Right ventricle myocardium superior (tissue), 1 donor: ENCODE data around the gene CENPU. TPM values are rescaled to one million over a fixed set of nuclear protein-coding genes. Genes with fewer than 3 reads are reported as not detected.

Source experiments
- ATAC-seq: fragments of 200-7000 bp; cut with Tn5 transposase; one replicate; pipeline ENCODE4 v1.9.1; 2020; ENCODE audit warnings: mild to moderate bottlenecking; ENCODE audit not compliant: poor library complexity
- DNase-seq: peaks from one replicate; pipeline ENCODE4 v3.0.0-alpha.2; 2020
- intact Hi-C: fragments of 100-400 bp; cut with DNase I; formaldehyde crosslinking; loops from one replicate; pipeline ENCODE4 v1.11.2; 2022
- total RNA-seq: library from RNA; stranded (reverse); fragmentation: NEBNext Ultra II Directional; extraction: Animal tissue kit (Norgen Biotek cat#: 25700); gene quantifications from one replicate; pipeline ENCODE4 v1.2.1, GENCODE V29; 2021
- donor health status: DM: no; HTN: yes; CAD: no; lungs with severe emphysema.

Gene CENPU
- total RNA-seq, 1 donor from 2014 or later, result 1.7 TPM

DNA sequence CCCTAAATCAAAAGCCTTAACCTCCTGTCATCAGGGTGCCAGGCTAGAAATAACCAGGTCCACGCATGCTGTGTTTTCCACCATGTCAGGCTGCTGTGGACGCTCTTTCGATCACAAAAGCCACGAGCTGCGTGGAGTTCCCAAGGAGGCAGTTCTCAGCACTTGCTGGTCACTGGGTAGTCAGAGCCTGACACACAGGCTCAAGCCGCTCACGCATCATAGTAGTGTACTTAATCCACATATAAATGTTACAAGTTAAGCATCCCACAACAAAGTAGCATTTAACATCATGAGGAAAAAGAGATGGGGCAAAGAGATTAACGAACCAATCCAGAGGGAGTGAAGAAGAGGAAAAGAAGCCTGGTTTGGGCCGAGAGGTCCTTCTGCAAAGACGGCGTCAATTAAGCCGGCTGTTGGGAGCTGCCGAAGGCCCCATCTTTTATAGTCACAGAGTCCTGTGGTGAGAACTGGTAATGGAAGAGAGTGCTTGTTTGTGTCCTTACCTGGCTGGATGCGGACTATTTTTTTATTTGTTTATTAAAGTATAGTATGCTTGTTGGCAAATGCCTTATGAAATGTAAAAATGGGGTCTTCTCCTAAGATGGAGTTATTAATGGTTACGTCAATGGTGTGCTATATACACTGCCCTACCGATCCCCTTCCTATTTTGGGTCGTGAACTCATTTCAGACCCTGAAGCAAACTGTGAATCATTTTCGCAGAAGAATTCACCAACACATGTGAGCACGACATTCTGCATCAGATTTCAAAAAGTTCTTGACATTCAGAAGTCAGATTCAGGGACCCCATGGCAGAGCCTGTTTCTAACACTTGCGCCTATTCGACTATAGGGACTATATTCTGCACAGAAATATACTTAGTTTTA is 83.7 kb downstream of the CENPU start:
- ATAC-seq (peak; percentile 9), DNase-seq (peak; percentile 46)
- intact Hi-C loops, result loop anchor here (10.0 kb wide), 1 partner anchor 385 kb away; no protein-coding TSS in a partner anchor

DNA sequence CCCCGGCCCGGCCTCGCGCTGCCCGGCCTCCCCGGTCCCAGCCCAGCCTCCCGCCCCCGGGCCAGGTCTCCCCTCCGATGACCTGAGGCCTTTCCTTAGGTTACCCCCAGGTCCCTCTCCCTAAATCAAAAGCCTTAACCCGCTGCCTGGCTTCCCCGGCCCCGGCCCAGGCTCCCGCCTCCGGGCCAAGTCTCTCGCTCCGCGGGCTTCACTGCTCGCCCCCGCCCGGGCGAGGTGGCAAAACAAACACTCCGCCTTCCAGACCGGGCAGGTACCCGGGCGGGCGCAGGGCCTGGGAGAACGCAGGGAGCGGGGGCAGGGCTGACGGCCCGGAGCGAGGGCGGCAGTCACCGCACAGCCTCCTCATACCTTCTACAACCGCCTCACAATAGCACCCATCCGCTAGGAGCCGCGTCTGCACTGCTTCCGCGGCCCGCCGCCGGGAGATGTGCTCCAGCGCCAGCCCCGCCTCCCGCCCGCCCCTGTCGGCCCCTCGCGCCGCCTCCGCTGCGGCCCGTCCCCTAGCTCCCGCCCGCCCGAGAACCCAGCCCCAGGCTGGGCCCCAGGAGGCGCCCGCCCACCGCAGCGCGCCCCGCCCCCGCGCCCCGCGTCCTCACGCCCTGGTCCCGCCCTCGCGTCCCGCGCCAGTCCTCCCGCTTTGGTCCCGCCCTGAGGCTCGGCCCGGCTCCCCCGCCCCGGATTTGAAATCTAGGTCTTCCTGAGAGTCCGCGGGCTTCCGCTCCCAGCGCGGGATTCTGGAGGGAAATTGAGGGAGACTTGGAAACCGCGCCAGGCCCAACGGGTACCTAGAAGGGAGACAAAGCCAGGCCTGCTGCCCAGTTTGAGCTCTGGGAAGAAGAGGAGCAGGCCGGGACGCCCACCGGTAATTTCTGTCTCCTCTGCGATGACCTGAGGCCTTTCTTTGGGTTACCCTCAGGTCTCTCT is 84.6 kb downstream of the CENPU start, which contains the start of the genes CASP3 and PRIMPOL:
Gene CASP3 (minus strand): TSS at position 422 of the 945 bp plus-strand sequence. CDS start 10,994 bp downstream, outside the sequence.
Gene PRIMPOL (plus strand): TSS at position 713 of the 945 bp plus-strand sequence. CDS start 7,403 bp downstream, outside the sequence.
- intact Hi-C loops, result loop anchor here (10.0 kb wide), 1 partner anchor 384 kb away; no protein-coding TSS in a partner anchor
- peak; percentile 98 for DNase-seq
- peak; percentile 97 for ATAC-seq

DNA sequence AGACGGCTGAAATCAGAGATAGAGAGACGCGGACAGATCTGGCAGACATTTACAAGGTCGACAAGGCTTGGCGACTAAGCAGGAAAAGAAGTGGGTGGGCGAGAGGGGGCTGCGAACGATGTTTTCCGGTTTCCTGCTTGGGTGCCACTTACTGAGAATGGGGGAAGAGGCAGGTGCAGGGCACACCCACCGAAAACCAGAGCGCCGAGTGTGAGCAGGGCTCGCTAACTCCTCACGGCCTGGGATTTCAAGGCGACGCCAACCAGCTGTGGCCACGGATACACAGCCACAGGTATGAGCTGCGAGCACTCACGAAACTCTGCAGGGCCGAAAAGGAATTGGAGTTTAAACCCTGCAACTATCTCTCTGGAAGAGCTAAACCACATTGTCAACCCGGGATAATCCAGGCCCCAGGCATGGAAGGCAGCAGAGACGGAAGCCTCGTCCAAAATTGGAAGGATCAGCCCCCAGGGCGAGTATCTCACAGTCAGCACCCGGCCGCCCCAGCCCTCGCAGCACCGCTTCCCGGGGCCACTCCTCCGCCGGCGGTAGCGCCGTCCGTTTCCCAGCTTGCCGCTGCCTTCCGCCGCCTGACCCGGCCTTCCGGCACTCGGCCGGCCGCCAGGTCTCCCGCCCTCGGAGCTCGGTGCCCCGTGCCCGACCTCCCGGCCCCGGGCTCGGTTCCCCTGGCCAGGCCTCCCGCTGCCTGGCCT is 85.4 kb downstream of the CENPU start:
- ATAC-seq, result peak; percentile 68
- intact Hi-C loops, result loop anchor here (10.0 kb wide), 1 partner anchor 384 kb away; no protein-coding TSS in a partner anchor

DNA sequence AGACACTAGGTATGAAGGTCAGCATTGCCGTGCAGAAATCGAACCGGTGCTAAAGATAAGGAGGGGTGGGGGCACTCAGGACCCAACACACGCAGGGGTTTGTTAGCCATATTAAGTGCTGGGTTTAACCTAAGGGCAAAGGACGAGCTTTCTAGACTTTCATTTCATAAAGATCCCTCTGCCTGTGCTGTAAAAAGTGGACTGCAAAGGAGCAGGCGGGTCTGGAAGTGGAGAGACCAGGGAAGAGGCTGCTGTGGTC is 85.9 kb downstream of the CENPU start:
- no peak for ATAC-seq
- intact Hi-C loops, result loop anchor here (10.0 kb wide), 1 partner anchor 383 kb away; no protein-coding TSS in a partner anchor
- DNase-seq, result no peak

More for the DNA sequence above, 85.4 kb downstream of the CENPU start:
- peak; percentile 85 for DNase-seq

DNA sequence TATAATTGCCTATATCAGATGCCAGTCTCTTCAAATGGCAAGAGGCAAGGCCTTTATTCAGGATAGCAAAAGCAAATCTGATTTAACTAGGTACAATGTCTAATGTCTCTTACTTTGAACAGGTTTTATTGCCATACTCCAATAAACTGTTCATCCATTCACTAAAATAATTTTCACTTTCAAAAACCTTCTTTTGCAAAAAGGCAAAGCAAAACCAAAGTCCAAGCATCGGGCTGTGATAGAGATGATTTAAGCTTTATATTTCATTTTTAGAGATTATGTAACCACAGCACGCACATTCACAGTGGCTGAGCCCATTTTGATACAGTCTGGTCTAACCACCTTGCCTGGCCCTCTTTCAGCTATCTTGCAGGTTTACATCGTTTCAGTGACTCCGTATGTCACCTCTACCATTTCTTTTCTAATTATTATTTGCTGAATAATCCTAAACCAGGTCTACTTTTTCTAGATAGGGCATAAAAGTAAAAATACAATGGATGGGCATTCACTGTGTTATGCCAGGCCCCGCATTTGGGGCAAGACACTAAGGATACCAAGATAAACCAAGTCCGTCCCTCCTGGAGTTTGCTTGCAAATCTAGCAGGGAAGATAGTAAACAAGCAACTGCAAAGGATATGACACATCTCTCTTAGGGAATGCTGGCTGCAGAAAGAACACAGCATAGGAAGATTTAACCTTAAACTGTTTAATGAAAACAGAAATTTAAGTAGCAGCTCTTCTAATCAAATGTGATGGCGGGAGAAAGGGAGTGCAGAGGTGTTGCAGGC is 86.4 kb downstream of the CENPU start:
- intact Hi-C loops, result loop anchor here (10.0 kb wide), 1 partner anchor 383 kb away; no protein-coding TSS in a partner anchor
- no peak for DNase-seq
- ATAC-seq, result no peak

DNA sequence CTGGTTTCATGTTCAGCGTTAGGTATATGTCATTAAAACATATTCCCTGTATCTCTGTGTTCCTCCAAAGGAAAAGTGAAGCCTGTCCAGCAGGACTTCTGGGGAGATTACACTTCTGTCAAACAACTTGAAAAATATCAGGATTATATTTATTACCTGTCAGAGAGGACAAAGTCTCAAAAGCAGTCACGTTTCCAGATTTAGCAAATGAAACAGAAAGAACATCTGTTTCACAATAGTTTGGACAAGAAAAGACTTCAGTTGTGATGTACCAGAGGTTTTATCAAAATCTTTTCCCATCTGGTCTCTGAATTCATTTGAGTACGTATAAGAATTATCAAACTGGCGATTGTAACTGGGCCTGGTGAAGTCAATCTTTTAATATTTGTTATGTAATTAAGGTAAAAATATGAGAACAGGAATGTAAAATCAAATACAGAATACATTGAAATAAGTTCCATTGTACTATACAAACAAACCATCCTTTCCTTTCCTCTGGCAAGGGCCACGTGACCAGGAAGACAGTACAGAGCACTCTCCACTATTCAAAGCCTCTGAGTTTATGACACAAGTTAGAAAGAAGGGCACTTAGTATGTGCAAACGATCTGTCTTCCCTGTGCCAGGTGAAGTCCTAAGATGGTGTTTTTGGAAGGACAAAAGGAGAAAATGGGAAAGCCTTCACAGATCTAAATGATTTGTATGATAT is 87.8 kb downstream of the CENPU start:
- intact Hi-C loops, result loop anchor here (10.0 kb wide), 1 partner anchor 381 kb away; no protein-coding TSS in a partner anchor
- ATAC-seq, result no peak
- DNase-seq, result no peak

DNA sequence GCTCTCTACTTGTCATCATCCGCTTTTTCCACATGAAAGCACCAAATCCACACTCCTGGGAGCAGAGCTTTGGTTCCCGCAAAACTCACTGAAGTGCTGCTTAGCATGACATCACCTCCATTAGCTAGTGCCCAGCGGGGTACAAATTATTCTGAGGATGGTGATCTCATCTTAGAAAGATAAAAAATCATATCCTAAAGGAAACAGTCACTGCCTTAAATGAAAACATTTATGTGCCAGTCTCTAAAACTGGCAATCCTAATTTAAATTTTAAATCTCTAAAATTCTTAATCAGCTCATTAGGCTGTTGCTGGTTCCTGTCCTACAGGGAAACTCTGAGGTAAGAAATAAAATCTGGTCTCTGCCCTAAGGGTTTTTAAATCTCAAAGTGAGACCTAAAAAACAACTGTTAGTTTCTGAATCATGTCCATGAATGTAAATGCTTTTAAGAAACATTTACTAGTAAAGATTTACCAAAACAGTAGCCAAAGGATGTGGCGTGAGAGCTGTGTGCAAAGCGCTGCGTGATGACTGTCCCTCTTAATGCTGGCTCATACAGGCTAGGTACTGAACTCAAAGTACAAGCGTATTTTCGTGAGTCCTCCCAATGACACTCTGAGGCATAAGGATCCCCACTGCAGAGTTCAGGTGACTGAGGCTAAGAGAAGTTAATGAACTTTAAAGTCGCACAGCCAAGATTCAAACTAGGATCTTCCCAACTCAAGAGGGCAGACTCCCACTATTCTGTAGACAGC is 89.2 kb downstream of the CENPU start:
- no peak for DNase-seq
- intact Hi-C loops, result loop anchor here (10.0 kb wide), 1 partner anchor 380 kb away; no protein-coding TSS in a partner anchor
- ATAC-seq, result no peak

Other genes starting within 250 kb of the CENPU start
- 11.6 TPM for gene CASP3, start 84.6 kb downstream of the CENPU start, total RNA-seq
- gene PRIMPOL, start 84.4 kb downstream of the CENPU start, total RNA-seq, result 10.9 TPM
- 495 TPM for gene ACSL1, start 91.9 kb upstream of the CENPU start, total RNA-seq